Ovary (tissue), 3 donors: ENCODE data around the gene KRT15.

Experiments
- EP300 ChIP-seq: sonication (generic); formaldehyde crosslinking; IDR thresholded peaks from one replicate; pipeline ENCODE4 v1.6.1; 2017; ENCODE audit warnings: antibody characterized with exemption
- POLR2A ChIP-seq: fragments of 450-650 bp; IDR thresholded peaks from one replicate; pipeline ENCODE4 v1.6.1; 2017; ENCODE audit warnings: antibody characterized with exemption, mild to moderate bottlenecking, moderate library complexity
- TF ChIP-seq, protein P1 (sequence below), 3 donors: fragments of 450-650 bp in 2 of 3; fragments of 200-600 bp in 1 of 3; IDR thresholded peaks; one replicate each; pipeline versions ENCODE4 v1.5.1 to v1.8.0; 2016 to 2022; ENCODE audit warnings: antibody characterized with exemption in 3 of 3, mild to moderate bottlenecking in 1 of 3
- donor health status: DM: no; HTN: no; CAD: no.

- TF ChIP-seq POLR2A (no peak), EP300 (no peak)
- TF ChIP-seq, protein P1, sequence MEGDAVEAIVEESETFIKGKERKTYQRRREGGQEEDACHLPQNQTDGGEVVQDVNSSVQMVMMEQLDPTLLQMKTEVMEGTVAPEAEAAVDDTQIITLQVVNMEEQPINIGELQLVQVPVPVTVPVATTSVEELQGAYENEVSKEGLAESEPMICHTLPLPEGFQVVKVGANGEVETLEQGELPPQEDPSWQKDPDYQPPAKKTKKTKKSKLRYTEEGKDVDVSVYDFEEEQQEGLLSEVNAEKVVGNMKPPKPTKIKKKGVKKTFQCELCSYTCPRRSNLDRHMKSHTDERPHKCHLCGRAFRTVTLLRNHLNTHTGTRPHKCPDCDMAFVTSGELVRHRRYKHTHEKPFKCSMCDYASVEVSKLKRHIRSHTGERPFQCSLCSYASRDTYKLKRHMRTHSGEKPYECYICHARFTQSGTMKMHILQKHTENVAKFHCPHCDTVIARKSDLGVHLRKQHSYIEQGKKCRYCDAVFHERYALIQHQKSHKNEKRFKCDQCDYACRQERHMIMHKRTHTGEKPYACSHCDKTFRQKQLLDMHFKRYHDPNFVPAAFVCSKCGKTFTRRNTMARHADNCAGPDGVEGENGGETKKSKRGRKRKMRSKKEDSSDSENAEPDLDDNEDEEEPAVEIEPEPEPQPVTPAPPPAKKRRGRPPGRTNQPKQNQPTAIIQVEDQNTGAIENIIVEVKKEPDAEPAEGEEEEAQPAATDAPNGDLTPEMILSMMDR (IDR thresholded peaks at IDR 0.05) = no peak
Observed at GRCh38 chr17:41559548-41559947, 40.9 kb upstream of the KRT15 start.
